GM12878 (cell line): Measurements from ENCODE around the gene CREBRF.

Experiments used
- CEBPZ ChIP-seq: fragments of 150-350 bp; IDR thresholded peaks from 2 replicates; pipeline ENCODE4 v1.6.1; 2016; ENCODE audit warnings: low read depth, low read length
- CTCF ChIP-seq, 3 experiments: IDR thresholded peaks in 2 of 3; conservative IDR thresholded peaks in 1 of 3; 2 replicates each; pipeline ENCODE4 v1.5.1; 2011; ENCODE audit warnings: low read depth in 3 of 3, low read length in 3 of 3, mild to moderate bottlenecking in 3 of 3, control low read depth in 2 of 3, moderate library complexity in 2 of 3, inconsistent platforms in 1 of 3, mixed read lengths in 1 of 3; ENCODE audit not compliant: control insufficient read depth in 2 of 3, insufficient read depth in 1 of 3; ENCODE audit errors: extremely low read depth in 1 of 3
- EP300 ChIP-seq, 2 experiments: fragments of 150-350 bp in 1 of 2; IDR thresholded peaks; 2 replicates each; pipeline ENCODE4 v1.6.1; 2011 to 2012; ENCODE audit warnings: low read depth in 2 of 2, low read length in 2 of 2, borderline replicate concordance in 1 of 2, improper control_type of control experiment in 1 of 2, inconsistent platforms in 1 of 2; ENCODE audit not compliant: control insufficient read depth in 1 of 2
- GABPA ChIP-seq: IDR thresholded peaks from 2 replicates; pipeline ENCODE4 v1.6.1; 2014; ENCODE audit warnings: antibody characterized with exemption, low read depth, mild to moderate bottlenecking, inconsistent platforms
- HDAC2 ChIP-seq: fragments of 200-600 bp; sonication (generic); IDR thresholded peaks from 2 replicates; pipeline ENCODE4 v1.6.1; 2017
- KDM1A ChIP-seq: fragments of 200-600 bp; sonication (generic); IDR thresholded peaks from 2 replicates; pipeline ENCODE4 v1.6.1; 2016; ENCODE audit warnings: borderline replicate concordance
- MAX ChIP-seq: IDR thresholded peaks from 2 replicates; pipeline ENCODE4 v1.6.1; 2012; ENCODE audit warnings: low read depth, low read length, improper control_type of control experiment
- RCOR1 ChIP-seq: conservative IDR thresholded peaks from 2 replicates; pipeline ENCODE4 v1.6.1; 2012; ENCODE audit warnings: low read depth, low read length, improper control_type of control experiment
- REST ChIP-seq: IDR thresholded peaks from 2 replicates; pipeline ENCODE4 v1.6.1; 2012; ENCODE audit warnings: mild to moderate bottlenecking, low read depth, low read length
- SP1 ChIP-seq: IDR thresholded peaks from one replicate; pipeline ENCODE4 v1.6.1; 2011; ENCODE audit warnings: low read depth, low read length
- TAF1 ChIP-seq: IDR thresholded peaks from 2 replicates; pipeline ENCODE4 v1.6.1; 2011; ENCODE audit warnings: mild to moderate bottlenecking, low read depth, low read length, borderline replicate concordance
- TCF3 ChIP-seq: IDR thresholded peaks from 2 replicates; pipeline ENCODE4 v1.6.1; 2012; ENCODE audit warnings: low read depth, mild to moderate bottlenecking, low read length, borderline replicate concordance; ENCODE audit not compliant: insufficient read depth

GRCh38 chr5:173016598-173017046 lies 39.5 kb upstream of the CREBRF start:
- no peak for TF ChIP-seq SP1
- TF ChIP-seq GABPA = no peak
- no peak for TF ChIP-seq CTCF (IDR thresholded peaks at IDR 0.05 in 2 of 3, conservative IDR thresholded peaks at IDR 0.05 in 1 of 3; ENCODE audit: control insufficient read depth in 2 of 3, extremely low read depth in 1 of 3, insufficient read depth in 1 of 3, low read depth in 3 of 3, low read length in 3 of 3)
- TF ChIP-seq HDAC2 = no peak
- no peak for TF ChIP-seq TAF1
- TF ChIP-seq EP300 (IDR thresholded peaks at IDR 0.05; ENCODE audit: borderline replicate concordance in 1 of 2, control insufficient read depth in 1 of 2, low read depth in 2 of 2, low read length in 2 of 2) = no peak
- no peak for TF ChIP-seq KDM1A
- no peak for TF ChIP-seq MAX
- TF ChIP-seq RCOR1 = no peak
- no peak for TF ChIP-seq REST
- TF ChIP-seq CEBPZ = no peak
- TF ChIP-seq TCF3 = no peak
